K562 (cell line): ENCODE data around the gene LCN1. TPM values are rescaled to one million over a fixed set of nuclear protein-coding genes. Genes with fewer than 3 reads are reported as not detected.
A peak's percentile ranks its signal among the peaks of the same experiment; 100 is the strongest.

ENCODE experiments used
- CTBP1 ChIP-seq: fragments of 450-650 bp; IDR thresholded peaks from 2 replicates; pipeline ENCODE4 v1.6.1; 2016; ENCODE audit warnings: borderline replicate concordance
- EHMT2 ChIP-seq: fragments of 450-650 bp; IDR thresholded peaks from 2 replicates; pipeline ENCODE4 v1.6.1; 2018; ENCODE audit warnings: antibody characterized with exemption
- ETV1 ChIP-seq: fragments of 450-650 bp; conservative IDR thresholded peaks from 2 replicates; pipeline ENCODE4 v1.6.1; 2016; ENCODE audit warnings: missing genetic modification characterization, control low read depth, low read depth, missing compliant biosample characterization
- EZH2 ChIP-seq: IDR thresholded peaks from 2 replicates; pipeline ENCODE4 v1.6.1; 2012; ENCODE audit warnings: low read depth, mild to moderate bottlenecking, inconsistent platforms, low read length, borderline replicate concordance
- FOXK2 ChIP-seq, 2 experiments: fragments of 450-650 bp; IDR thresholded peaks in 1 of 2; conservative IDR thresholded peaks in 1 of 2; 2 replicates each; pipeline ENCODE4 v1.6.1; 2016; ENCODE audit warnings: low read depth in 2 of 2, mild to moderate bottlenecking in 1 of 2
- IRF2 ChIP-seq: sonication (generic); formaldehyde crosslinking; IDR thresholded peaks from 2 replicates; pipeline ENCODE4 v1.8.1; 2022; ENCODE audit warnings: mild to moderate bottlenecking, missing genetic modification reagents
- NCOR1 ChIP-seq: fragments of 450-650 bp; IDR thresholded peaks from 2 replicates; pipeline ENCODE4 v1.6.1; 2016; ENCODE audit warnings: mild to moderate bottlenecking, moderate library complexity
- NFYB ChIP-seq: IDR thresholded peaks from 2 replicates; pipeline ENCODE4 v1.6.1; 2011; ENCODE audit warnings: mild to moderate bottlenecking, moderate library complexity; ENCODE audit not compliant: insufficient read length; ENCODE audit errors: extremely low read depth
- POLR2A ChIP-seq: fragments of 450-650 bp; conservative IDR thresholded peaks from 2 replicates; pipeline ENCODE4 v1.6.1; 2016
- RAD21 ChIP-seq, 2 experiments: fragments of 250-450 bp in 1 of 2; fragments of 450-650 bp in 1 of 2; sonication (Bioruptor Pico) in 1 of 2; formaldehyde crosslinking in 1 of 2; IDR thresholded peaks in 1 of 2; conservative IDR thresholded peaks in 1 of 2; 2 replicates each; pipeline versions ENCODE4 v1.4.0 to v1.8.0; 2020 to 2022; ENCODE audit warnings: mild to moderate bottlenecking in 2 of 2, moderate library complexity in 1 of 2
- RBFOX2 ChIP-seq: fragments of 200-400 bp; formaldehyde crosslinking; IDR thresholded peaks from 2 replicates; pipeline ENCODE4 v1.6.1; 2017; ENCODE audit warnings: low read depth, mild to moderate bottlenecking, low read length, moderate library complexity
- SIX5 ChIP-seq, 2 experiments: IDR thresholded peaks; 2 replicates each; pipeline ENCODE4 v1.6.1; 2011; ENCODE audit warnings: low read length in 2 of 2, borderline replicate concordance in 1 of 2, low read depth in 1 of 2, mild to moderate bottlenecking in 1 of 2, moderate library complexity in 1 of 2; ENCODE audit not compliant: insufficient read depth in 1 of 2
- SMARCE1 ChIP-seq: fragments of 450-650 bp; IDR thresholded peaks from 2 replicates; pipeline ENCODE4 v1.7.1; 2016; ENCODE audit warnings: mild to moderate bottlenecking
- TCFL5 ChIP-seq: fragments of 250-450 bp; sonication (Bioruptor Pico); conservative IDR thresholded peaks from 2 replicates; pipeline ENCODE4 v1.6.1; 2021; ENCODE audit warnings: mild to moderate bottlenecking, moderate library complexity, matching md5 sums
- polyA plus RNA-seq, 8 experiments: library from polyadenylated mRNA; depleted of rRNA in 4 of 8; stranded (reverse) in 5 of 8; unstranded in 3 of 8; fragments of >200 nt; fragmentation: Nextera tagmentation in 2 of 8; fragmentation: Illumina TruSeq in 1 of 8; extraction: Ambion mirVana in 2 of 8; extraction: Trizol in 1 of 8; gene quantifications; 2 replicates each; pipeline versions ENCODE4 v1.2.1 to v1.2.3, GENCODE V29; 2011 to 2014; ENCODE audit warnings: inconsistent platforms in 1 of 8, missing spikeins in 1 of 8
- total RNA-seq, 7 experiments: library from RNA; depleted of rRNA in 6 of 7; stranded (reverse); fragments of >200 nt in 6 of 7; fragmentation: Illumina TruSeq in 2 of 7; extraction: Trizol in 2 of 7; gene quantifications; 2 replicates each; pipeline versions ENCODE4 v1.2.1 to v1.2.3, GENCODE V29; 2011 to 2021; ENCODE audit warnings: low replicate concordance in 1 of 7
- TF ChIP-seq, protein P1 (sequence below): fragments of 450-650 bp; formaldehyde crosslinking; IDR thresholded peaks from 2 replicates; pipeline ENCODE4 v1.4.0; 2022; ENCODE audit warnings: missing genetic modification characterization
- TF ChIP-seq, protein P2 (sequence below): conservative IDR thresholded peaks from 2 replicates; pipeline ENCODE4 v1.6.1; 2011; ENCODE audit warnings: low read depth, mild to moderate bottlenecking, low read length; ENCODE audit not compliant: control insufficient read depth
- TF ChIP-seq, protein P3 (sequence below): IDR thresholded peaks from 2 replicates; pipeline ENCODE4 v1.6.1; 2014; ENCODE audit warnings: antibody characterized with exemption
- TF ChIP-seq, protein P4 (sequence below), 2 experiments: IDR thresholded peaks in 1 of 2; conservative IDR thresholded peaks in 1 of 2; 2 replicates each; pipeline ENCODE4 v1.6.1; 2016; ENCODE audit warnings: low read depth in 2 of 2, mild to moderate bottlenecking in 1 of 2, missing compliant biosample characterization in 1 of 2, missing genetic modification characterization in 1 of 2, moderate library complexity in 1 of 2

The LCN1 gene
- total and polyA plus RNA-seq, 9 of the 15 experiments (the other 6 are each of a cell fraction or from before 2014, with no cell fraction given): not detected

DNA sequence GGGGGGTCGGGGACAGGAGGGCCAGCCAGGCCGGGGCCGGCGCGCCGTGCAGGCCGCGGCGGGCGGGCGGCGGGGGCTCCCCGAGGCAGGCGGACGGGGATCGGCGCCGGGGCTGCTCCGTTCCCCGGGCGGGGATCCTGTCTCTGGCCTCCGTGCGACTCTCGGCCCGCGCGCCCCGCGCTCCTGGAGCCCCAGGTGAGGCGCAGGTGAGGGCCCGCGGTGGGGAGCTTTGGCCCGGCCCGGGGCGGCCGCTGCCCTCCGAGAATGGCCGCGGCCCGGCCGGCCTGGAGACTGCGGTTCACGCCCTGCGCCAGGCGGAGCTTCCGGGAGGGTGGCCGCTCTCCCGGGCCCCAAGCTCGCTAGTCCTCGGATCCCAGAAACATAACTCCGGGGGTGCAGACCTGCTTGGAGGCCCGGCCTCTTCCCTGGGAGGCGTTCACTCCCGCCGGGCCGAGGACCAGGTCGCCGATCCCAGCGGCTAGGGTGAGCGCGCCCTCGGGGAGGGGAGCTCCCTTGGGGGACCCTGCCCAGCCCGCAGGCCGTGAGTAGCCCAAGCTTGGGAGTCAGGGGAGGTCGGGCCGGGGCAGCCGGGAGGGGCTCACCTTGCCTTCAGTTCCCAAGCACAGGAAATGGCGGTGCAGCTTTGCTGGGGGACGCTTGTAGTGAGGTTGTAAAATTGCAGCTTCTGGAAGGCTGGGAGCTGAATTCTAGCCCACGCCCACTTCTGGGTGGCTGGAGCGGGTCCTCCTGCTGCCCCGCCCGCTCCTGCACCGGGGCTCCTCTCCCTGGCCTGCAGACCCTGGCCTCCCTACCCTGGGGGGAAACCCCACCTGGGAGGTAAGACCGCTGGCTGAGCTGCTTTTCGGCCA, 40.9 kb upstream of the LCN1 start (continued):
- TF ChIP-seq TCFL5 (CRISPR knock-in tag) (no peak), FOXK2 (conservative IDR thresholded peaks at IDR 0.05 in 1 of 2, IDR thresholded peaks at IDR 0.05 in 1 of 2; ENCODE audit: low read depth in 2 of 2) (no peak), POLR2A (peak; percentile 62; the same call in 1 of the 2 replicates), RAD21 (CRISPR knock-in tag; conservative IDR thresholded peaks at IDR 0.05 in 1 of 2, IDR thresholded peaks at IDR 0.05 in 1 of 2) (no peak), NCOR1 (no peak), SIX5 (IDR thresholded peaks at IDR 0.05; ENCODE audit: borderline replicate concordance in 1 of 2, insufficient read depth in 1 of 2, low read depth in 1 of 2, low read length in 2 of 2) (no peak), ETV1 (tag) (no peak), NFYB (no peak), RBFOX2 (peak; percentile 78), EZH2 (no peak), SMARCE1 (no peak), CTBP1 (peak; percentile 49; the same call in 1 of the 2 replicates), IRF2 (CRISPR knock-in tag) (no peak), EHMT2 (no peak)
- TF ChIP-seq, protein P1, sequence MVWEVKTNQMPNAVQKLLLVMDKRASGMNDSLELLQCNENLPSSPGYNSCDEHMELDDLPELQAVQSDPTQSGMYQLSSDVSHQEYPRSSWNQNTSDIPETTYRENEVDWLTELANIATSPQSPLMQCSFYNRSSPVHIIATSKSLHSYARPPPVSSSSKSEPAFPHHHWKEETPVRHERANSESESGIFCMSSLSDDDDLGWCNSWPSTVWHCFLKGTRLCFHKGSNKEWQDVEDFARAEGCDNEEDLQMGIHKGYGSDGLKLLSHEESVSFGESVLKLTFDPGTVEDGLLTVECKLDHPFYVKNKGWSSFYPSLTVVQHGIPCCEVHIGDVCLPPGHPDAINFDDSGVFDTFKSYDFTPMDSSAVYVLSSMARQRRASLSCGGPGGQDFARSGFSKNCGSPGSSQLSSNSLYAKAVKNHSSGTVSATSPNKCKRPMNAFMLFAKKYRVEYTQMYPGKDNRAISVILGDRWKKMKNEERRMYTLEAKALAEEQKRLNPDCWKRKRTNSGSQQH (CRISPR knock-in tag): no peak
- TF ChIP-seq, protein P2, sequence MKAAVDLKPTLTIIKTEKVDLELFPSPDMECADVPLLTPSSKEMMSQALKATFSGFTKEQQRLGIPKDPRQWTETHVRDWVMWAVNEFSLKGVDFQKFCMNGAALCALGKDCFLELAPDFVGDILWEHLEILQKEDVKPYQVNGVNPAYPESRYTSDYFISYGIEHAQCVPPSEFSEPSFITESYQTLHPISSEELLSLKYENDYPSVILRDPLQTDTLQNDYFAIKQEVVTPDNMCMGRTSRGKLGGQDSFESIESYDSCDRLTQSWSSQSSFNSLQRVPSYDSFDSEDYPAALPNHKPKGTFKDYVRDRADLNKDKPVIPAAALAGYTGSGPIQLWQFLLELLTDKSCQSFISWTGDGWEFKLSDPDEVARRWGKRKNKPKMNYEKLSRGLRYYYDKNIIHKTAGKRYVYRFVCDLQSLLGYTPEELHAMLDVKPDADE: no peak
- TF ChIP-seq, protein P3, sequence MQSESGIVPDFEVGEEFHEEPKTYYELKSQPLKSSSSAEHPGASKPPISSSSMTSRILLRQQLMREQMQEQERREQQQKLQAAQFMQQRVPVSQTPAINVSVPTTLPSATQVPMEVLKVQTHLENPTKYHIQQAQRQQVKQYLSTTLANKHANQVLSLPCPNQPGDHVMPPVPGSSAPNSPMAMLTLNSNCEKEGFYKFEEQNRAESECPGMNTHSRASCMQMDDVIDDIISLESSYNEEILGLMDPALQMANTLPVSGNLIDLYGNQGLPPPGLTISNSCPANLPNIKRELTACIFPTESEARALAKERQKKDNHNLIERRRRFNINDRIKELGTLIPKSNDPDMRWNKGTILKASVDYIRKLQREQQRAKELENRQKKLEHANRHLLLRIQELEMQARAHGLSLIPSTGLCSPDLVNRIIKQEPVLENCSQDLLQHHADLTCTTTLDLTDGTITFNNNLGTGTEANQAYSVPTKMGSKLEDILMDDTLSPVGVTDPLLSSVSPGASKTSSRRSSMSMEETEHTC: no peak
- TF ChIP-seq, protein P4, sequence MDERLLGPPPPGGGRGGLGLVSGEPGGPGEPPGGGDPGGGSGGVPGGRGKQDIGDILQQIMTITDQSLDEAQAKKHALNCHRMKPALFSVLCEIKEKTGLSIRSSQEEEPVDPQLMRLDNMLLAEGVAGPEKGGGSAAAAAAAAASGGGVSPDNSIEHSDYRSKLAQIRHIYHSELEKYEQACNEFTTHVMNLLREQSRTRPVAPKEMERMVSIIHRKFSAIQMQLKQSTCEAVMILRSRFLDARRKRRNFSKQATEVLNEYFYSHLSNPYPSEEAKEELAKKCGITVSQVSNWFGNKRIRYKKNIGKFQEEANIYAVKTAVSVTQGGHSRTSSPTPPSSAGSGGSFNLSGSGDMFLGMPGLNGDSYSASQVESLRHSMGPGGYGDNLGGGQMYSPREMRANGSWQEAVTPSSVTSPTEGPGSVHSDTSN (CRISPR knock-in tag; IDR thresholded peaks at IDR 0.05; ENCODE audit: low read depth): no peak
- TF ChIP-seq, protein P4 (tag; conservative IDR thresholded peaks at IDR 0.05; ENCODE audit: low read depth): no peak
